ENCODE results near the gene CCDC177.

CCDC177 gene

GRCh38 chr14:69527635-69528034 is 47.0 kb downstream of the CCDC177 start:
- no peak for DNase-seq

- no peak for DNase-seq
Measured at GRCh38 chr14:69525896-69526295, 48.8 kb downstream of the CCDC177 start.

GRCh38 chr14:69522026-69522425 is 52.6 kb downstream of the CCDC177 start:
- DNase-seq, result no peak
